Stimulated activated CD4-positive, alpha-beta T cell treated with anti-CD3 and anti-CD28 coated beads, TNF-alpha, amount 100 ng/mL, for 48 hours (primary cell): ENCODE results near the gene ANKS1B.
"Not testable (repeated sequence)": the region's sequence is repeated elsewhere in the genome, so short reads cannot be mapped to it uniquely, and the experiment has no call there.

ENCODE experiments used
- DNase-seq, 3 donors: peaks; one replicate each; pipeline ENCODE4 v3.0.0-alpha.2; 2020; ENCODE audit warnings: low read depth in 3 of 3

ANKS1B gene

DNA sequence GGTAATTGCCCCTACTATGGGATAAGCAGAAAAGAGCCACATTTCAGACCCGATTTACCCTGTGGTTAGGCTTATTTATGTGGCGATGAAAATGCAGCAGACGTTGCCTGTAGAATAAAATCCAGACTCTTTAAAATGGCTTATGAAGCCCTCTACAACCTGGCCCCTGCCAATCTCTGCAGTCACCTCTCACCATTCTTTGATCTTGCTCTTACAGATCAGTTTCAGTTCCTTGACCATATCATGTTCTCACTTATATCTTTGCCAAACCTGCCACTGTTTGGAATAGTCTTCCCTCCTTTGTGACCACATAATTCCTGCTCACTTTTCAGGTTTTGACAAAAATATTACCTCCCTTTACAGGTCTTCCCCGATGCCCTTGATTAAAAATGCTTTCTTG, 601.5 kb downstream of the ANKS1B start:
- no peak for DNase-seq

DNA sequence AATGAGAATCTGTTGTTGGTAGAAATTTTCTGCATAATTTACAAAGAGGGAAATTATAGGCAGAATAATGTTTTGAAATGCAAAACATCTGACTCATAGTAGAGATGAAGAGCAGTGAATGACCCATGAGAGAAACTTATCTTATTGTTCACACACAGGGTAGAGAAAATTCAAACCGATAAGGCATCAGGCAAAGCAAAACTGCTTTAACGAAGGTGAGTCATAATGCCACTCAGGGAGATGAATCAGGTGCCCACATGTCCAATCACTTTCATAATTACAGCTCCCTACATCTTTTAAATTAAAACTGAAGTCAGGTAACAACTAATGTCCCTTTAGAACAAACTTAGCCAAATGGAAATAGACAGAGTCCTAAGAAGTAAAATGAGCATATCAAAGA, 602.7 kb downstream of the ANKS1B start:
- DNase-seq: no peak

DNA sequence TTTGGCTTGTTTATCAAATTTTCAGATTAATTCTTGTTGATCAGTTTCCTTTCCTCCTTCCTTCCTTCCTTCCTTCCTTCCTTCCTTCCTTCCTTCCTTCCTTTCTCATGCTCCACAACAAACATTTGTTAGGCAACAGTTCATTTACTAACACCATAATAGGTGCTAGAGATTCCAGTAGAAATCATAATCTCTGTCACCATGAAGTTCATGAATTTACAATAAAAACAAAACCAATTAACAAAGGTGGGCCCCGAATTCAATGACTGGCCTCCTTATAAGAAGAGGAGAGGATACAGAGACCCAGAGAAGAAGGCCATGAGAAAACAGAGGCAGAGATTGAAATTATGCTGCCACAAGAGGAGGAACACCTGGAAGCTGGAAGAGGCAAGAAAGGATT, 604.0 kb downstream of the ANKS1B start:
- DNase-seq: no peak

DNA sequence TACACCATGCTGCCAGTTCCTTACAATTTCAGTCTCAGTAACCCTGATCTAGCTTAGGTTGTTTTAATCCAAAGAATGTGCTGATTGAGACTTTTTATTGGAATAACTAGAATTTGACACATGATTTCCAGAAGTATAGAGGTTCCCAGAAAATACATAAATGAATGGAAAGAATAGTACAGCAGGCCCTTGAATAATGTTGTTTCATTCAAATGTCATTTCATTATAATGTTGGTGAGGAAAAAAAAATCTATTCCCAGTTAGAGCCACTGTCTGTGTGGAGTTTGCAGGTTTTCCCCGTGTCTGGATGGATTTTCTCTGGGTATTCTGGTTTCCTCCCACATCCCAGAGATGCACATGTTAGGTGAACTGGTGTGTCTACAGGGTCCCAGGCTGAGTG, 610.7 kb downstream of the ANKS1B start:
- no peak for DNase-seq

DNA sequence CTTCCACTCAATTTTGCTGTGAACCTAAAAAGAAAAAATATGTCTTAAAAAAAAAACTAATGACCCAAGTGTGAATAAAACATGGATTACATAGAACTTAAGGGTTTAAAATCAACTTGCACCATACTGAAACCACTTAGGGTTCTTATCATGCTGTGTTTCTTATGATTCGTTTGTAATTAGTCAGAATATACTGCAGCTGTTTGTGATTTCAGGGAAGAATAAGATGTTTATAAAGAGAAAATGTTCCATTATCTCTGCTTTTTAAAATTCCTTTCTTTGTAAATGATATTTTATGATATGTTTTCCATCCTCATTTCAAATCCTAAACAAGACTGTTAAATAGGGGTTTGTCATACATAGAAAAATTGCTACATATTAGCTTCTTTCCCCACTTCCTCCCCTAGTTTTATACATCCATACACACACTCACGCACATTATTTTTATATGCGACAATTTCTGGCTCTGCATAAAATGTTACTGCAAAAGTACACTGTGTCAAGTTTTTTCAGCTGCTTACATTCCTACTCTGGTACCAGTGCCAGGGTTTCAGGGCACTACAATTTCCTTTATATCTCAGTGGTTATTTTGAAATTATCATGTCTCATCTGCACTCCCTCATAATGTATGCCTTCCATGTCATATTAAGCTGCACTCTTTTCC, 612.3 kb downstream of the ANKS1B start:
- no peak for DNase-seq

DNA sequence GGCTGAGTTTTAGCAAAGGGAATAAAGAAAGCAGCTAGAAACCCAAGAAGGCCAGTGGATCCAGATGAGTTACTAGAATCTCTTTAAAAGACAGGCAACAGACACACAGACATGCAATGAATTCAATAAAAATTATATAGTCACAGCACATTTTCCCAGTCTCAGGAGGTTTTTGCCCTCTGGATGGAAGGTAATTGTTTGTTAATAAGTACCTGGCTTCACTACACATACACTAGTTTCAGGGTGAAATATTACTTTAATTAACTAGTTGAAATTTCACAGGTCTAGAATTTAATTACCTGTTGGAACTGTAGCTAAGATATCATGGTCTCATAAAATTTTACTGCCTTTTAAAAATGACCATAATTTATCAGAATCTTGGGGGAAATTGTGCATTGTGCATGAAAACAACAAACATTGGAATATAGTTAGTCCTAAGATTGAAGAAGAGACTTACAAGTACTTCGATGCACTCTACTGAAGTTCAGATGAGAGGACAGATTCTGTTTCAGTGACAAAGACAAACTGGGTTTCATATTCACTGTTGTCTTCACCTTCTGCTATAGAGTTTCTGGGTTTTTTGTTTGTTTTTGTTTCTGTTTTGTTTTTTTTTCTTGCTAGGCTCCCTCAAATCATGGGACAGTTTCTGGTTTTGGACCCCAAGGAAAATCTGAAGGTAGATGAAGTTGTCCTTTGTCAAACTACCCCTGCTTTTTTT, 614.2 kb downstream of the ANKS1B start:
- DNase-seq: no peak

DNA sequence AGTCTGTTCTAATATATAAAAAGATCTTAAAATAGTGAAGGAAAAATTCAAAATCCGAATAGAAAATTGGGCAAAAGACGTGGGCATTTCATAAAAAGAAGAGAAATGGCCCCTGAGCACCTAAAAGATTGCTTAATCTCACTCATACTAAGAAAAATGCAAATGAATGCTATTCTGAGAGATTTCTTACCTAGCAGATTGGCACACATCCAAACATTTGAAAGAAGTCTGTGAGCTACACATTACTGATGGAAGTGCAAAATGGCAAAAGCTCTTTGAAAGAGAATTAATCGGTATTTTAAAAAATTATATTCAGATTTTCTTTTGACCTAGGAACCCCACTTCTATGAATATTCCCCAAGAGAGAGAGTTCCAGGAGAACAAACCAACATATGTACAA, 617.6 kb downstream of the ANKS1B start:
- no peak for DNase-seq

DNA sequence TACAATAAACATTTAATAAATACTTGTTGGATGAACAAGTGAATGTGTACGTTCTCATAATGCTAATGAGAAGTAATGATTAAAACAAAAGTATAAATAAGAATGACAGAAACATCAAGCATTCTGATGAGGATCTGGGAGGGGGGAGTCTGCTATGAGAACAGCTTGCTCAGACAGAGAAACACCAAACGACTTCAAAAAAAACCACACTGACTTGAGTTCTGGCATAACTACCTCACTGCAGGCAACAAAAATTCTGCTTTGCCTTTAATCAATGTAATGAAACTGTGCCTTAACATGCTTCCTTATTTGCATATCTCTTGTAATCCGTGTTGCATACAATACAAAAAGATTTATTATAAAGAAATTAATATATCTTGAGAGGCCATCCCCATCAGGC, 632.5 kb downstream of the ANKS1B start:
- DNase-seq: no peak

DNA sequence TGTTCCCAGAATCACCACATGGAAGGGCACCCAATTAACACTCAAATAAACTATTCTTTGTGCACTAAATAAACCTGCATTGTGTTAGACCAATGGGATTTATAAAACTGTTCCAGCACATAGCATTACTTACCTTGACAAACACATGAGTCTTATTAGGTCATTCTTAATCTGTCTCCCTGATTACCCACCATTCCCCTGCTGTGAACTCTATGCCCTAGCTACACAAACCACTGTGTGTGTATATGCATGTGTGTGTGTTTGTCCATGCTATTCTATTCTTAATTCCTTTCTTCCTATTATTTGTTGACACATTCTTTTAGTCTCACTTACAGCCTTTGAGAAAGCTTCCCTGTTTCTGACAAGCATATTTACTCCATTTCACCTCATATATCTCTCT, 640.8 kb downstream of the ANKS1B start:
- DNase-seq: no peak

DNA sequence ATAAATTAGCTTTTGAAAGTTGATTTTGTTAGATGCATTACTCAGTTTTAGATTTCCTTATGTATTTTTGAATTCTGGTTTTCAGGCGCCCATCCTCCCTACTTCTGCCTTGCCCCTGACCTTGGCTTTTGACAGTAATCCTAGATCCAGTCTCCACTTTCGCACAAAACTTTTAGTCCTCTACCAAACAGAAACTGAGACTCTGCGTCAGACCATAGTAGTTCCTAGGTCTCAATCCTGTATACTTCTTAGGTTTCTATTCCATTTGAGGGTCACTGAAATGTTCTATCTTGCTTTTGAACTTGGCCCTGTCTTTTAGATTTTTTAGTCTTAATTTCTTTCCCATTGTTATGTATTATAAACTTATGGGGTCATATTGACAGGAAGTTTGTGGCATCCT, 645.1 kb downstream of the ANKS1B start:
- DNase-seq: no peak

DNA sequence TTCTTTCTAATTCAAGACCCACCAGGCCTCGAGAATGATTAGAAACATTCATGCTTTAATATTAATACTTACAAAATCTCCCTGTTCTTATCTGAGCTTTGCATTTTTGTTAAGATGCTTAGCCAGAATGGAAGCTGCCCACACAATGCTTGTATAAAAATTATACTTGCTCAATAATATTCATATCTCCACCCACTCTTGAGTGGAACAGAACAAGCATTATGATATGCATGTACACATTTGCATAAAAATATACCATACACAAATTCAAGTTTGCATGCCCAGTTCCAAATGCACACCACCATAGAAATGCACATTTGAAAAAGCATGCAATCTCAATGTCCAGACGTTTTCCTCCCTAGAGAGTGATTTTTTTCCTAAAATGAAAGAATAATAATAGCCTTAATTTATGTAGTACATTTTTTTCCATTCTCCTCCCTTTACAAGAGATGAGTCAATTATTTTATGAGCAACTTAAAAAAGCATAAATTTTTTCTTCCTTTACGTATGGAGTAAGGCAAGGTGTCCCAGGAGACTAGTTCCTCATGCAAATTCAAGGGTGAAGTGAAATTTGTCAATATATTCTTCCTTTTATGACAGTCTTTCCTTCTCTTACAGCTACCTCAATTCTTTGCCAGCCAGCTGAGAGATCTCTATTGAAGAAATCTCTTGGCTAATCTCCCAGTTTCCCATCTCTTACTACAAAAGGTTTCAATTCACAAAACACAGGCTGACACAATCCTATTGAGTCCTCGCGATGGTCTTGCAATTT, 650.3 kb downstream of the ANKS1B start:
- no peak for DNase-seq

DNA sequence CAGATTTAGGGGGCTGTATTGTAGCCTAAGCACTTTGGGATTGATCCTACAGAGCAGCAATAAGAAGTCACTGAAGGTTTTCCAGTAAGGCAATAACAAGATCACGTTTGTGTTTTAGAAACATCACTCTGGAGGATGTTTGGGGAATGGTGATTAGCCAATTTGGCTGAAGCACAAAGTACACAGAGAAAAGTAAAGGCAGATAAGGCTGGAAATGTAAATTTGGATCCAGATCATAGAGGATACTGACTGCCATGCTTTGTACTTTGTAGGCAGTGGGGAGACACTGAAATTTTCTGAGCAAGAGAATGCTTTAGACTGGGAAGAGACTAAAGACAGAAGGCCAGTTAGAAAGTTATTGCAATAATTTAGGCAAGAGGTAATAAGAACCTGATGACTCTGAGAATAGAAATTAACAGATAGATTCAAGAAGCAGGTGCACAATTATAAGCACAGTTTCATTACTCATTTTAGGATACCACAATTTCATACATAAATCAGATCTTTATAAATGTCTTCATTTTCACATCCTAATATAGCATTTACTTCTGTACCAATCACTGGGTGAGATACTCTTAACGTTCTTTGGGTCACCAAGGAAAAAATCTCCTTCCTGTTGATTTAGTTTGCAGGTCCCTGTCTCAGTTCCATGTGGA, 651.7 kb downstream of the ANKS1B start:
- no peak for DNase-seq

DNA sequence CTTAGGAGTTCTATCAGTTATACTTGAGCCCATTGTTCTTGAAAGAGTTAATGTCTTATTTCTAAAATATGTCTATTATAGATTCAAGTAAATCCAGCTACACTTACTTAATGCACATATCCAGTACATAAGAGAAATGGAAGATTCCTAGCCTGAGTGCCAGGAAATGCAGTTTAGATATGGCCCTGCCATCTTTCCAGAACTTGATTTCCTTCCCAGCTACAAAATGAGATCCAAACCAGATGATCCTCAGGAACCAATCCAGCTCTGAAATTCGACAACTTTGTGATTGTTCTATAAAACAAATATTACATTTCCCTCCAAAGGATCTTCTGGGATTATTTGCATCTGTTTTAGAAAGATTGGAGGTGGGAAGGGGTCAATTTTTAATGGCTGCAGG, 654.5 kb downstream of the ANKS1B start:
- DNase-seq: no peak

DNA sequence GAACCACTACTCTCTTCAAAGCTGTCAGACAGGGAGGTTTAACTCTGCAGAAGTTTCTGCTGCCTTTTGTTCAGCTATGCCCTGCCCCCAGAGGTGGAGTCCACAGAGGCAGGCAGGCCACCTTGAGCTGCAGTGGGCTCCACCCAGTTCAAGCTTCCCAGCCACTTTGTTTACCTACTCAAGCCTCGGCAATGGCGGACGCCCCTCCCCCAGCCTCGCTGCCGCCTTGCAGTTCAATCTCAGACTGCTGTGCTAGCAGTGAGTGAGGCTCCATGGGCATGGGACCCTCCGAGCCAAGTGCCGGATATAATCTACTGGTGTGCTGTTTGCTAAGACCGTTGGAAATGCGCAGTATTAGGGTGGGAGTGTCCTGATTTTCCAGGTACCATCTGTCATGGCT, 663.5 kb downstream of the ANKS1B start:
- DNase-seq: not testable (repeated sequence)

DNA sequence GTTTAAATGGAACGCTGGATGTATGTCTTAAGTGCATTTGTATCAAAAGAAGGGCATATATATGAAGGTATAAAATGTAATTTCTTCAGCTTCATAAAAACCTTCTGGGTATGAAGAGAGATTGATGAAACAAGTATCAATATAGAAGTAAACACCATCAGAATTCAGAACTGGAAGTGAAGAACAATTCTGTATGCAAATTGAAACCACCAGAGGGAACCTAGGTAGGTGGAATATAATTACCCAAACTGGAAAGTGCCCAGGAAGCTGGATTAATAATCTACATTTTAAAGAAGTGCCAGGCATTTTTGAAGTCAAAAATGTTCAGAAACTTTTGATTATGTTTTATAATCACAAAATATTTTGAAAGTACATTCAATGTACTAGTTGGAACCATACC, 673.4 kb downstream of the ANKS1B start:
- DNase-seq: no peak

DNA sequence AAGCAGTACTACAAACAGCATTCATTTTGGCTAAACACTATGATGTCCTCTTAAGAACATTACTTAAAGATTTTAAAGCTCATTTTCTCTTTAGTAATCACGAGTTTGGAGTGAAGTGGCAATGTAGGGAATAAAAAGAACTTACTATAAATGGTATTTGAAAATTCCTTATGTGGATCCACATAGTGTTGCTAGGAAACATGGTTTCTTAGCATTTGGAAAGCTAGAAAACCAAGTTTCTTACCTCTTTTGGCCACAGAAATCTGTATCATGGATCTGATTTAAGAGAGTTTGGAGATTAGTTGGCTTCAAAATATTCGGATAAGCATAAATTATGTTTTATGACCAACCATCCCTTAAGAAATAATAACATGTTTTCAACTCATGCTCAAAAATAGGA, 674.9 kb downstream of the ANKS1B start:
- DNase-seq: no peak

DNA sequence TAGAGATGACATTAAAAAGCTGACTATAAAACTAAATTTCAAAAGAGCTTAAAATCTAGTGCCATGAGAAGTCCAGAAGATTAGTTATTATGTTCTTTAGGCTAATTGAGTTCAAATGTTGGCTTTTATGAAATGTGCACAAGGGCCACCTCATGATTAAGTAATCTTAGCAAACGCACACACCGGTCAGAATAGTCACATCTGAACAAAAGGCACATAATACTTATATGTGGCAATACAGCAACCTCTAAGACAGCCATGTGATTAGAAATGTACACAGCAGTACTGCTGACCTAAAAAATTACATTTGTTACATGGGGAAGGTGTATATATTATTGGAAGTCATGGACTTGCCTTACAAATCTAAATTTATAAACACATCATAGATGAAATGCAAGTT, 681.9 kb downstream of the ANKS1B start:
- no peak for DNase-seq

DNA sequence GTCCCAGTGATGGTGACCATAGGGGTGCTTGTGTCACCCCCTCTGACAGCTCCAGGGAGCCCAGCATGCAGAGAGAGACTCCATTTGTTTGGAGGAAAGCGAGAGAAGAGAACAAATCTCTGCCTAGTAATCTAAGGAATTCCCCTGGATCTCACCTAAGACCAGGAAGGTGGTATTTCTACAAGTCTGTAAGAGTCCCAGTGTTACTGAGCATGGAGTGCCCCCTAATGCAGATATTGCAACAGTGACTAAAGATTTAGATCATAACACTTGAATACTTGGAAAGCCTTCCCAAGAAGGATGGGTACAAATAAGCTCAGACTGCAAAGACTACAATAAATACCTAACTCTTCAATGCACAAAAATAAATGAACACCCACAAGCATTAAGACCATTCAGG, 697.6 kb downstream of the ANKS1B start:
- no peak for DNase-seq

DNA sequence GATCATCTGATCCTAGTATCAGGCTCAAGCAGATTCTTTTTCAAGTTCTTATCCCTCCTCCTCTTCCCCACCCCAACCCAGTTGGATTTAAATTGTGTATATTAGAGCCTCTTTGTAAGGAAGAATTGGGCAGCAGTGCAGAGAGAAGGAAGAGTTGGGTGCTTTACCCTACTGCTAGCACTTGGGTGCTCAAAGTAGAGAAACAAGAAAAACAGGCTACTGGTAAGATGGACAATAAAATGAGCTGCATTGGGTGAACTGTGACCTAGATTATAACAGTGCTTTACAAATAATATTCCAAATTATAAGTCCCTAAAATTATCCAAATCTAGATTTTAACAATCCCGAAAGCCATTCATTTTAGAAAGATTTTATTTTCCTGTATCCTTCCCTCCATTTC, 700.6 kb downstream of the ANKS1B start:
- DNase-seq: no peak

DNA sequence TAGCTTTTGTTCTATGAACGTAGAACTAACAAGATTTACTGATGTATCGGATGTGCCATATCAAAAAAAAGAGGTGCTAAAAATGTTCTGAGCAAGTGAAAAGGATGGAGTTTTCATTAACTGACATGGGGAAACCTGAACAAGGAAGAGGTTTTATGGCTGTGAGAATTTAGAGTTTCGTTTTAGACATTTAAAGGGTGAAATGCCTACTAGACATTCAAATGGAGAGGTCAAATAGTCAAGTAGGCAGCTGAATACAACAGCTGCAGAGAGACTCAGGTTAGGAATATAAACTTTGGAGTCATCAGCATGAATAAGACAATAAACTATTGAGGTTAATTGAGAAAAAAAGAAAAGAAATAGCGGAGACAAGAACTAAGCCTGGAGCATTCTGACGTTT, 702.1 kb downstream of the ANKS1B start:
- no peak for DNase-seq

DNA sequence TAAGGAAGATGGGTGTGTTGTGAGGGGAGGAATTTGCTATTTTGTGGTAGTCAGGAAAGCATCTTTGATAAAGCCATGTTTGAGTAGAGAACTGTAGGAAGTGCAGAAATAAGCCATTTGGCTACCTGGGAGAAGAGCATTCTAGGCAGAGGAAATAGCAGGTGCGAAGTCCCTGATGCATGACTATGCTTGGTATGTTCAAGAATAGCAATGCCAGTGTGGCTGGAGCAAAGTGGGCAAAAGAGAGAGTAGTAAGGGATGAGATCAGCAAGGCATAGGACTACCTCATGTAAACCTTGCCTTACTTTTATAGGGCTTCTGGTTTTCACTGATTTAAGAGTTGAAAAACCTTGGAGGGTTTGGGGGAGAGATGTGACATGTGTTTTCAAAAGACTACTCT, 702.6 kb downstream of the ANKS1B start:
- DNase-seq: no peak

DNA sequence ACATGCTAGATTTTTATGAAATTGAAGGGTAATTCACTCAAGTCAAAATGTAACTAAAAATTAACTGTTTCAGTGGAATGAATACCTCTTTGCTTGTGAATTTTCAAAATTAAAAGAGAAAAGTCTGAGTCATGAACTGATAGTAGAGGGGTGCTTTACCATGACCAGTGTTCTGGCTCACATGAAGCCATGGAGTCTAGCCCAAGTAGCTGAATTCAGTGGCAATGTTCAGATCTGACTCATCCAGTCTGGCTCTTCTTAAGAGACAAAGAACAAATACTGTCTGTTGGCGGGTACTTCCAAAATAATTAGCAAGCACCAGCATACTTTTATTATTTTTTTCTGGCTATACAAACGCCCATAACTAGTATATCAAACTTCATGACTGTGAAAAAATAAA, 703.5 kb downstream of the ANKS1B start:
- DNase-seq: no peak

DNA sequence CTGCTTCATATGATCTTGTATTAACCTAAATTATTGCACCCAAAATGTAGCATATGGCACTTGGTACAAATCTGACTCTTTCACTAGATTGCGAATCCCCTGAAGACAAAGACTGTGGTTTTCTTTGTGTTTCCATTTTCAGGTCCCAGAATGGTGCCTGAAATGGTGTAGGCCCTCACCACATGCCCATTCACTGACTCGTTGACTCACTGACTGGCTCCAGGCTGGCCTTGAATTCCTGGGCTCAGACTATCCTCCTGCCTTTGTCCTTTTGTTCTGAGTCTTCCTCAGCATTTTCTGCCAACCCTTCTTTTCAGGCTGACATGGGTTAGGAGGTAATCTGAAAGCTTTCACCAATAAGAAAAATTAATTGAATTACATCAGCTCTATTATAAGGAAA, 705.8 kb downstream of the ANKS1B start:
- no peak for DNase-seq
